Measurements from ENCODE around the gene IQCK.

- TF ChIP-seq, protein P1, sequence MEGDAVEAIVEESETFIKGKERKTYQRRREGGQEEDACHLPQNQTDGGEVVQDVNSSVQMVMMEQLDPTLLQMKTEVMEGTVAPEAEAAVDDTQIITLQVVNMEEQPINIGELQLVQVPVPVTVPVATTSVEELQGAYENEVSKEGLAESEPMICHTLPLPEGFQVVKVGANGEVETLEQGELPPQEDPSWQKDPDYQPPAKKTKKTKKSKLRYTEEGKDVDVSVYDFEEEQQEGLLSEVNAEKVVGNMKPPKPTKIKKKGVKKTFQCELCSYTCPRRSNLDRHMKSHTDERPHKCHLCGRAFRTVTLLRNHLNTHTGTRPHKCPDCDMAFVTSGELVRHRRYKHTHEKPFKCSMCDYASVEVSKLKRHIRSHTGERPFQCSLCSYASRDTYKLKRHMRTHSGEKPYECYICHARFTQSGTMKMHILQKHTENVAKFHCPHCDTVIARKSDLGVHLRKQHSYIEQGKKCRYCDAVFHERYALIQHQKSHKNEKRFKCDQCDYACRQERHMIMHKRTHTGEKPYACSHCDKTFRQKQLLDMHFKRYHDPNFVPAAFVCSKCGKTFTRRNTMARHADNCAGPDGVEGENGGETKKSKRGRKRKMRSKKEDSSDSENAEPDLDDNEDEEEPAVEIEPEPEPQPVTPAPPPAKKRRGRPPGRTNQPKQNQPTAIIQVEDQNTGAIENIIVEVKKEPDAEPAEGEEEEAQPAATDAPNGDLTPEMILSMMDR (IDR thresholded peaks at IDR 0.05): no peak
- no peak for TF ChIP-seq POLR2A (IDR thresholded peaks at IDR 0.05)
These were observed 67.0 kb downstream of the IQCK start for GRCh38 chr16:19785081-19785480.

Measured in heart left ventricle (tissue), 13 donors.